ENCODE data around the gene CDK10. TPM values are rescaled to one million over a fixed set of nuclear protein-coding genes. Genes with fewer than 3 reads are reported as not detected.

The CDK10 gene
- total and polyA plus RNA-seq, 4 donors, result 52.0 to 92.7 (median 70.0) TPM

- no peak for DNase-seq
- Histone ChIP-seq H3K4me3 (no peak overlapping the region), H3K36me3 (ENCODE audit: control insufficient read depth in 4 of 4, insufficient read depth in 4 of 4, low read length in 4 of 4) (peaks cover 7 to 40% (median 16%) of the 10 kb centered on the region in 4 donors), H3K9me3 (ENCODE audit: control insufficient read depth in 4 of 4, insufficient read depth in 3 of 4, low read length in 3 of 4) (no peaks in the 10 kb centered on the region), H3K27ac (ENCODE audit: low read depth in 1 of 2, low read length in 1 of 2) (no peak overlapping the region), H3K4me1 (ENCODE audit: control insufficient read depth in 5 of 5, insufficient read depth in 5 of 5, low read length in 5 of 5) (peaks cover 0 to 8% (median 0%) of the 10 kb centered on the region in 5 donors), H3K9ac (ENCODE audit: insufficient read depth in 1 of 2, low read length in 2 of 2) (no peak overlapping the region), H3K27me3 (ENCODE audit: control insufficient read depth in 3 of 3, insufficient read depth in 3 of 3, low read length in 2 of 3) (no peaks in the 10 kb centered on the region)
- no peak for TF ChIP-seq CTCF (IDR thresholded peaks at IDR 0.05; ENCODE audit: control extremely low read depth, extremely low read depth)
- 80 to 91% methylated on average over 14 of the region's 14 CpGs for WGBS, 2 donors
- no peak for ATAC-seq (ENCODE audit: insufficient read depth, low FRiP score)
These were observed 42.7 kb upstream of the CDK10 start for GRCh38 chr16:89643769-89644300.

GRCh38 chr16:89645122-89645521 lies 41.4 kb upstream of the CDK10 start:
- Histone ChIP-seq H3K9ac (ENCODE audit: insufficient read depth in 1 of 2, low read length in 2 of 2) (no peak overlapping the region), H3K9me3 (ENCODE audit: control insufficient read depth in 4 of 4, insufficient read depth in 3 of 4, low read length in 3 of 4) (no peaks in the 10 kb centered on the region), H3K4me1 (ENCODE audit: control insufficient read depth in 5 of 5, insufficient read depth in 5 of 5, low read length in 5 of 5) (peaks cover 0 to 6% (median 0%) of the 10 kb centered on the region in 5 donors), H3K4me3 (no peak overlapping the region), H3K36me3 (ENCODE audit: control insufficient read depth in 4 of 4, insufficient read depth in 4 of 4, low read length in 4 of 4) (peaks cover 7 to 49% (median 18%) of the 10 kb centered on the region in 4 donors), H3K27me3 (ENCODE audit: control insufficient read depth in 3 of 3, insufficient read depth in 3 of 3, low read length in 2 of 3) (no peaks in the 10 kb centered on the region), H3K27ac (ENCODE audit: low read depth in 1 of 2, low read length in 1 of 2) (no peak overlapping the region)
- ATAC-seq (ENCODE audit: insufficient read depth, low FRiP score), result no peak
- WGBS, 2 donors, result 90 to 95% methylated on average over 11 of the region's 11 CpGs
- no peak for DNase-seq
- TF ChIP-seq CTCF (IDR thresholded peaks at IDR 0.05; ENCODE audit: control extremely low read depth, extremely low read depth), result no peak

GRCh38 chr16:89646270-89646669 lies 40.2 kb upstream of the CDK10 start:
- Histone ChIP-seq H3K9me3 (ENCODE audit: control insufficient read depth in 4 of 4, insufficient read depth in 3 of 4, low read length in 3 of 4) (no peaks in the 10 kb centered on the region), H3K27me3 (ENCODE audit: control insufficient read depth in 3 of 3, insufficient read depth in 3 of 3, low read length in 2 of 3) (no peaks in the 10 kb centered on the region), H3K27ac (ENCODE audit: low read depth in 1 of 2, low read length in 1 of 2) (no peak overlapping the region), H3K4me1 (ENCODE audit: control insufficient read depth in 5 of 5, insufficient read depth in 5 of 5, low read length in 5 of 5) (no peaks in the 10 kb centered on the region), H3K9ac (ENCODE audit: insufficient read depth in 1 of 2, low read length in 2 of 2) (no peak overlapping the region), H3K4me3 (no peak overlapping the region), H3K36me3 (ENCODE audit: control insufficient read depth in 4 of 4, insufficient read depth in 4 of 4, low read length in 4 of 4) (peaks cover 7 to 54% (median 19%) of the 10 kb centered on the region in 4 donors)
- TF ChIP-seq CTCF (IDR thresholded peaks at IDR 0.05; ENCODE audit: control extremely low read depth, extremely low read depth), result no peak
- DNase-seq (no peak), ATAC-seq (ENCODE audit: insufficient read depth, low FRiP score) (no peak)
- 96 to 97% methylated on average over 22 of the region's 22 CpGs for WGBS, 2 donors

GRCh38 chr16:89646906-89647305 lies 39.6 kb upstream of the CDK10 start:
- Histone ChIP-seq H3K4me3 (no peak overlapping the region), H3K27me3 (ENCODE audit: control insufficient read depth in 3 of 3, insufficient read depth in 3 of 3, low read length in 2 of 3) (no peaks in the 10 kb centered on the region), H3K4me1 (ENCODE audit: control insufficient read depth in 5 of 5, insufficient read depth in 5 of 5, low read length in 5 of 5) (no peaks in the 10 kb centered on the region), H3K9me3 (ENCODE audit: control insufficient read depth in 4 of 4, insufficient read depth in 3 of 4, low read length in 3 of 4) (no peaks in the 10 kb centered on the region), H3K27ac (ENCODE audit: low read depth in 1 of 2, low read length in 1 of 2) (no peak overlapping the region), H3K36me3 (ENCODE audit: control insufficient read depth in 4 of 4, insufficient read depth in 4 of 4, low read length in 4 of 4) (peaks cover 7 to 57% (median 20%) of the 10 kb centered on the region in 4 donors), H3K9ac (ENCODE audit: insufficient read depth in 1 of 2, low read length in 2 of 2) (no peak overlapping the region)
- DNase-seq (no peak), ATAC-seq (ENCODE audit: insufficient read depth, low FRiP score) (no peak)
- no peak for TF ChIP-seq CTCF (IDR thresholded peaks at IDR 0.05; ENCODE audit: control extremely low read depth, extremely low read depth)
- WGBS, 2 donors, result 93 to 94% methylated on average over 12 of the region's 12 CpGs
